ENCODE measurements around the gene ME1. TPM values are rescaled to one million over a fixed set of nuclear protein-coding genes. Genes with fewer than 3 reads are reported as not detected.

The ME1 gene
- total and polyA plus RNA-seq, 2 of the 13 experiments (the other 11 are each of a cell fraction or from before 2014, with no cell fraction given) = not detected

- TF ChIP-seq CCAR2 (optimal IDR thresholded peaks at IDR 0.05; ENCODE audit: low read depth, low read length) = no peak
- no peak for TF ChIP-seq CENPX (CRISPR knock-in tag; IDR thresholded peaks at IDR 0.05)
- TF ChIP-seq ARNTL (CRISPR knock-in tag; IDR thresholded peaks at IDR 0.05) = 0 out of 2 replicates have a peak, but pooled peaks have one; percentile 19
- TF ChIP-seq ZNF350 (CRISPR knock-in tag; IDR thresholded peaks at IDR 0.05; ENCODE audit: borderline replicate concordance, low read depth) = peak; percentile 81; the same call in 1 of the 2 replicates
- peak; percentile 78; the same call in 1 of the 2 replicates for TF ChIP-seq ZNF264 (CRISPR knock-in tag; IDR thresholded peaks at IDR 0.05)
- TF ChIP-seq ZNF543 (CRISPR knock-in tag; IDR thresholded peaks at IDR 0.05) = peak; percentile 72; the same call in 1 of the 2 replicates
- no peak; the same call in 1 of the 2 replicates for TF ChIP-seq ZNF780A (CRISPR knock-in tag; IDR thresholded peaks at IDR 0.05)
- TF ChIP-seq ZNF720 (CRISPR knock-in tag; IDR thresholded peaks at IDR 0.05) = 0 out of 2 replicates have a peak, but pooled peaks have one; percentile 44
- no peak for TF ChIP-seq ZBTB39 (CRISPR knock-in tag; IDR thresholded peaks at IDR 0.05)
- TF ChIP-seq ZNF382 (CRISPR knock-in tag; IDR thresholded peaks at IDR 0.05; ENCODE audit: borderline replicate concordance) = no peak
- no peak for TF ChIP-seq REST (IDR thresholded peaks at IDR 0.05; ENCODE audit: borderline replicate concordance in 1 of 2, low read depth in 1 of 2, low read length in 2 of 2)
- no peak for TF ChIP-seq FOXA1 (IDR thresholded peaks at IDR 0.05)
- no peak for TF ChIP-seq FOXA1 (CRISPR knock-in tag; IDR thresholded peaks at IDR 0.05)
- no peak for TF ChIP-seq ZNF101 (CRISPR knock-in tag; IDR thresholded peaks at IDR 0.05; ENCODE audit: borderline replicate concordance, low read depth)
- TF ChIP-seq ZNF460 (CRISPR knock-in tag; IDR thresholded peaks at IDR 0.05; ENCODE audit: borderline replicate concordance) = no peak; the same call in 1 of the 2 replicates
- peak; percentile 76 for TF ChIP-seq NFYB (CRISPR knock-in tag; IDR thresholded peaks at IDR 0.05)
- no peak for TF ChIP-seq JUN (CRISPR knock-in tag; IDR thresholded peaks at IDR 0.05)
- no peak for TF ChIP-seq NR1H2 (CRISPR knock-in tag; IDR thresholded peaks at IDR 0.05; ENCODE audit: borderline replicate concordance, low read depth)
- TF ChIP-seq ELF3 (CRISPR knock-in tag; IDR thresholded peaks at IDR 0.05) = peak; percentile 83
- TF ChIP-seq ZNF232 (CRISPR knock-in tag; IDR thresholded peaks at IDR 0.05; ENCODE audit: borderline replicate concordance) = peak; percentile 76; the same call in 1 of the 2 replicates
- peak; percentile 70 for TF ChIP-seq ZNF770 (CRISPR knock-in tag; IDR thresholded peaks at IDR 0.05)
- TF ChIP-seq EED (CRISPR knock-in tag; IDR thresholded peaks at IDR 0.05) = 0 out of 2 replicates have a peak, but pooled peaks have one; percentile 32
These were observed 237.7 kb downstream of the ME1 start, which contains the start of the genes PGM3 and RWDD2A (continued) for GRCh38 chr6:83192871-83193746.
